Adrenal gland (tissue), 12 donors: Measurements from ENCODE around the gene ADGRF1. TPM values are rescaled to one million over a fixed set of nuclear protein-coding genes. Genes with fewer than 3 reads are reported as not detected.

Experiments used
- DNase-seq, 7 donors: peaks; one replicate each; pipeline ENCODE4 v3.0.0-alpha.2; 2019 to 2020
- H3K27ac ChIP-seq, 5 donors: fragments of 200-600 bp; sonication (generic) in 4 of 5; 1 replicate in 3 of 5; 2 replicates in 2 of 5; pipeline versions ENCODE4 v1.5.1 to v1.8.0; 2016 to 2020; ENCODE audit warnings: mild to moderate bottlenecking in 1 of 5
- H3K27me3 ChIP-seq: fragments of 200-600 bp; 2 replicates; pipeline ENCODE4 v1.8.0; 2021
- H3K36me3 ChIP-seq, 2 donors: fragments of 200-600 bp; replicated peaks in 1 of 2; 1 replicate in 1 of 2; 2 replicates in 1 of 2; pipeline versions ENCODE4 v1.5.1 to v1.8.0; 2018 to 2022
- H3K4me1 ChIP-seq, 2 donors: fragments of 200-600 bp; replicated peaks in 1 of 2; 1 replicate in 1 of 2; 2 replicates in 1 of 2; pipeline versions ENCODE4 v1.5.1 to v1.8.0; 2018 to 2021
- H3K4me3 ChIP-seq, 4 donors: fragments of 200-600 bp; sonication (generic) in 3 of 4; one replicate each; pipeline ENCODE4 v1.5.1; 2016 to 2018
- H3K9me3 ChIP-seq, 3 donors: fragments of 200-600 bp; sonication (generic) in 1 of 3; replicated peaks in 1 of 3; 1 replicate in 2 of 3; 2 replicates in 1 of 3; pipeline versions ENCODE4 v1.5.1 to v1.8.0; 2016 to 2021
- CTCF ChIP-seq, 6 experiments: fragments of 450-650 bp in 4 of 6; fragments of 200-600 bp in 2 of 6; sonication (generic) in 1 of 6; IDR thresholded peaks; 1 replicate in 5 of 6; 2 replicates in 1 of 6; pipeline versions ENCODE4 v1.5.1 to v1.8.0; 2016 to 2021; ENCODE audit warnings: antibody characterized with exemption in 6 of 6, mild to moderate bottlenecking in 2 of 6, moderate library complexity in 1 of 6
- POLR2A ChIP-seq, 2 donors: fragments of 450-650 bp; IDR thresholded peaks; one replicate each; pipeline ENCODE4 v1.6.1; 2017; ENCODE audit warnings: antibody characterized with exemption in 2 of 2, mild to moderate bottlenecking in 2 of 2, moderate library complexity in 1 of 2
- WGBS, 4 donors: extraction: QIAGEN DNeasy Blood & Tissue Kit in 2 of 4; methylation state at CpG; one replicate each; pipeline versions ENCODE4 v1.1.5 to v1.1.7; 2013 to 2017; 5-methylcytosine and 5-hydroxymethylcytosine counted together
- intact Hi-C, 2 donors: fragments of 100-400 bp; cut with DNase I; formaldehyde crosslinking; loops; one replicate each; pipeline versions ENCODE4 v1.14.1 to v1.15.0; 2022 to 2023
- polyA plus RNA-seq, 3 donors: library from polyadenylated mRNA; stranded (reverse); fragments of 200-250 nt in 2 of 3; fragments of 350-450 nt in 1 of 3; fragmentation: Illumina TruSeq in 1 of 3; extraction: RNeasy Lipid Tissue Mini Kit (QIAGEN cat#74804) in 1 of 3; gene quantifications; one replicate each; pipeline ENCODE4 v1.2.3, GENCODE V29; 2013 to 2014
- total RNA-seq, 9 donors: library from RNA; depleted of rRNA in 4 of 9; stranded (reverse); fragments of >200 nt in 4 of 9; fragments of 120-200 nt in 1 of 9; fragmentation: NEBNext Ultra II Directional in 1 of 9; extraction: Animal tissue kit (Norgen Biotek cat#: 25700) in 1 of 9; gene quantifications; one replicate each; pipeline versions ENCODE4 v1.1.0 to v1.2.4, GENCODE V29; 2013 to 2023
- donor health status: healthy with polysubstance abuse.
- donor health status: Bipolar disorder and iron deficiency.
- donor health status: DM: yes; HTN: yes; CAD: no.
- donor health status: DM: no; HTN: no; CAD: no.
- donor health status: DM: no; HTN: no; CAD: no.
- donor health status: DM: yes; HTN: yes; CAD: no.

The ADGRF1 gene
- total and polyA plus RNA-seq, 12 donors: under 0.01 to 0.25 (median 0.22) TPM; not detected in 7

DNA sequence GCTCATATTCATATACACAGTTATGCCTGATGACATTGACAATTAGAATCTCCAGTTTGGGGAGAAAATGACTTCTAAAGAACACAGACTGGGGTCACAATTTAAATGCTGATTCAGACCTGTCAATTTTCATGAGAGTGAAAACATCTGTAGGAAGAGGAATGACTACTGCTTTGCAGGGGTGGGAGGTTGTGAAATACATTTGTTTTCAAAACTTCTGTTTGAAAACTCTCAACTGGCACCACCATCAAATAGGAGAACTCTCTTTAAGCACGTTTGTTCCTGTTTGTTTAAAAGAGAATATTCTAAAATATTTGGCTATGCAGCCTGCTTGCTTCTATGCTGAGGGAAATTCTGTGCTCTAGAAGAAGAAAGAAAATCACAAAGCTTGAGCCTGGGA is 69.6 kb downstream of the ADGRF1 start:
- H3K9me3 ChIP-seq: no peaks in the 10 kb centered on the region
- 28 to 54% (median 34%) methylated on average over 1 of the region's 1 CpG for WGBS, 4 donors
- H3K36me3 ChIP-seq: no peaks in the 10 kb centered on the region
- TF ChIP-seq CTCF (IDR thresholded peaks at IDR 0.05) (no peak), POLR2A (IDR thresholded peaks at IDR 0.05) (no peak)
- no peak for DNase-seq
- no peak overlapping the region for H3K27ac ChIP-seq
- H3K4me3 ChIP-seq: no peak overlapping the region
- no peaks in the 10 kb centered on the region for H3K4me1 ChIP-seq
- intact Hi-C loops: no loop called here
- H3K27me3 ChIP-seq: no peaks in the 10 kb centered on the region

GRCh38 chr6:46969206-46969605 is 72.9 kb downstream of the ADGRF1 start:
- Histone ChIP-seq H3K27me3 (no peaks in the 10 kb centered on the region), H3K36me3 (no peaks in the 10 kb centered on the region), H3K27ac (no peak overlapping the region), H3K4me3 (no peak overlapping the region), H3K9me3 (no peaks in the 10 kb centered on the region), H3K4me1 (no peaks in the 10 kb centered on the region)
- intact Hi-C loops: no loop called here
- TF ChIP-seq CTCF (IDR thresholded peaks at IDR 0.05) (no peak), POLR2A (IDR thresholded peaks at IDR 0.05) (no peak)
- WGBS, 4 donors: 65 to 78% (median 77%) methylated on average over 1 of the region's 1 CpG
- DNase-seq: no peak

DNA sequence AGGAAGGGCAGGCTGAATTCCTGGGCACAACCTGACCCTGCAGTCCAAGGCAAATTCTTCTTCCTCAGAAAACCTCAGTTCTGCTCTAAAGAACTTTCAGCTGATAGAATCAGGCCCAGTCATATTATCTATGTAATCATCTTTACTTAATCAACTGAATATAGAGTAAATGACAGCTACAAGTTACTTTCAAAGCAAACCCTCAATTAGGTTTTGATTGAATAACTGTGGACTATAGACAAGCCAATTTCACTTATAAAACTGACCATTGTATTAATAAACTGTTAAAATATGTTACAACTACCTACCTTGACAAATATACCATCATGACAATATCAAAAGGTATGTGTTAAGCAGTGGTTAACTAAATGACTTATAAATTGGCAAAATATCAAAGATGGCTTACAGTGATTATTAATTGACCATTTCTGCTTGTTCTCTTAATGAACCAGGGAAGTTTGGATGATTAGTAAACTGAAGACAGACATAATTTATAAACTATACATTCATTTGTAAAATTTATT is 74.2 kb downstream of the ADGRF1 start:
- Histone ChIP-seq H3K4me1 (no peaks in the 10 kb centered on the region), H3K9me3 (no peaks in the 10 kb centered on the region), H3K27ac (no peak overlapping the region), H3K4me3 (no peak overlapping the region), H3K36me3 (no peaks in the 10 kb centered on the region), H3K27me3 (no peaks in the 10 kb centered on the region)
- intact Hi-C loops: no loop called here
- no peak for DNase-seq
- TF ChIP-seq POLR2A (IDR thresholded peaks at IDR 0.05) (no peak), CTCF (IDR thresholded peaks at IDR 0.05) (no peak)

DNA sequence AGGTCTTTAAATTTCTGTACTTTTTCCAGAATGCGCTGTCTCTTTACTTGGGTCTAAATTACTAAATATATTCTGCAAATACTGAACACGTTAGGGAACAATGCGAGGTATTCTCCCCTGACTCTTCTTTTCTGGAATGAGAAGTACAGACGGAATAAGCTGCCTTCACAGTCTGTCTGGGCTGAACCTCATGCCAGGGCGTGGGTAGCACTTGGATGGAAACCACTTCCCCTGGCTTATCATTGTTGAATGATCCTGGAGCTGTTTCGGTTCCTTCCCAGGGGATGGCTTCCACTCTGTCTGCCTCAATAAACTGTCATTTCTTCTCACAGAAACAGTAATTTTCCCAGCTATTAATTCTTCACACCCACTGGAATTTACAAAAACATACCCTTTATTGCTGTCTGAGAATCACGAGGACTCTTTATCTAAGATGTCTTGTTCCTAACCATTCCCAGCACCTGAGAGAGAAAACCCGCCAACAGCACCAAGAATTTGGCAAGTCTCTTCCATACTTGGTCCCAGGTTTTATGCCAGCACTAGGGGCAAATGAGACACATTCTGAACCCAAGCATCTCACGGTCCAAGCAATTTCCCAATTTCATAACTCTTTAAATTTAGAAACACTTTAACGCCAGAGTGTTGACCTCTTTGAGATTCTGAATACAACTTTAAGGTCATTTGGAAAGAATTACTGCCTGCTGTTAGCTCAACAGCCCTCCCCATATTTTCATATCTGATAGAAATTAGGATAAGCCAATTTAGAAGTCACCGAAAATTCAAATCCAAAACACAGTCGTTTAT is 77.2 kb downstream of the ADGRF1 start:
- Histone ChIP-seq H3K9me3 (no peaks in the 10 kb centered on the region), H3K27me3 (no peaks in the 10 kb centered on the region), H3K27ac (no peak overlapping the region), H3K4me3 (no peak overlapping the region), H3K4me1 (no peaks in the 10 kb centered on the region), H3K36me3 (no peaks in the 10 kb centered on the region)
- intact Hi-C loops: no loop called here
- DNase-seq: no peak
- TF ChIP-seq CTCF (IDR thresholded peaks at IDR 0.05) (no peak), POLR2A (IDR thresholded peaks at IDR 0.05) (no peak)
- WGBS, 4 donors: 66 to 76% (median 72%) methylated on average over 12 of the region's 12 CpGs
